ENCODE measurements around the gene IQSEC1.

Gene IQSEC1

GRCh38 chr3:12943124-12944021, 129.9 kb downstream of the IQSEC1 start:
- Histone ChIP-seq H3K79me2 (peaks cover 74% of the 10 kb centered on the region), H2AFZ (no peak overlapping the region), H3K36me3 (ENCODE audit: control insufficient read depth, insufficient read depth, low read length) (no peaks in the 10 kb centered on the region), H3K4me2 (ENCODE audit: low read length) (no peak overlapping the region), H3K9me3 (ENCODE audit: control insufficient read depth, low read length) (no peaks in the 10 kb centered on the region), H3K4me1 (peaks cover 19% of the 10 kb centered on the region), H3K27ac (no peak overlapping the region), H3K27me3 (ENCODE audit: control insufficient read depth, insufficient read depth, low read length) (no peaks in the 10 kb centered on the region), H3K4me3 (ENCODE audit: low read depth, low read length) (no peak overlapping the region), H3K9ac (no peak overlapping the region)
- TF ChIP-seq CTCF (IDR thresholded peaks at IDR 0.05), result no peak

- Histone ChIP-seq H3K9me3 (ENCODE audit: control insufficient read depth, low read length) (no peaks in the 10 kb centered on the region), H3K4me1 (peaks cover 8% of the 10 kb centered on the region), H3K4me2 (ENCODE audit: low read length) (no peak overlapping the region), H3K9ac (no peak overlapping the region), H2AFZ (no peak overlapping the region), H3K4me3 (ENCODE audit: low read depth, low read length) (no peak overlapping the region), H3K79me2 (peaks cover 58% of the 10 kb centered on the region), H3K27me3 (ENCODE audit: control insufficient read depth, insufficient read depth, low read length) (no peaks in the 10 kb centered on the region), H3K36me3 (ENCODE audit: control insufficient read depth, insufficient read depth, low read length) (no peaks in the 10 kb centered on the region), H3K27ac (no peak overlapping the region)
- TF ChIP-seq CTCF (IDR thresholded peaks at IDR 0.05), result no peak
Measured at GRCh38 chr3:12941495-12942023, 131.7 kb downstream of the IQSEC1 start.

GRCh38 chr3:12940854-12941253, 132.4 kb downstream of the IQSEC1 start:
- Histone ChIP-seq H3K9me3 (ENCODE audit: control insufficient read depth, low read length) (no peaks in the 10 kb centered on the region), H3K27ac (no peak overlapping the region), H3K4me2 (ENCODE audit: low read length) (no peak overlapping the region), H3K36me3 (ENCODE audit: control insufficient read depth, insufficient read depth, low read length) (no peaks in the 10 kb centered on the region), H3K9ac (no peak overlapping the region), H3K27me3 (ENCODE audit: control insufficient read depth, insufficient read depth, low read length) (no peaks in the 10 kb centered on the region), H3K79me2 (peaks cover 55% of the 10 kb centered on the region), H3K4me1 (peaks cover 8% of the 10 kb centered on the region), H2AFZ (no peak overlapping the region), H3K4me3 (ENCODE audit: low read depth, low read length) (no peak overlapping the region)
- no peak for TF ChIP-seq CTCF (IDR thresholded peaks at IDR 0.05)

- Histone ChIP-seq H3K9me3 (ENCODE audit: control insufficient read depth, low read length) (no peaks in the 10 kb centered on the region), H3K4me1 (peaks cover 21% of the 10 kb centered on the region), H2AFZ (no peak overlapping the region), H3K4me2 (ENCODE audit: low read length) (no peak overlapping the region), H3K27ac (no peak overlapping the region), H3K9ac (no peak overlapping the region), H3K27me3 (ENCODE audit: control insufficient read depth, insufficient read depth, low read length) (no peaks in the 10 kb centered on the region), H3K36me3 (ENCODE audit: control insufficient read depth, insufficient read depth, low read length) (no peaks in the 10 kb centered on the region), H3K79me2 (peaks cover 53% of the 10 kb centered on the region), H3K4me3 (ENCODE audit: low read depth, low read length) (no peak overlapping the region)
- TF ChIP-seq CTCF (IDR thresholded peaks at IDR 0.05), result no peak
Measured at GRCh38 chr3:12939137-12939536, 134.1 kb downstream of the IQSEC1 start.

All from parathyroid adenoma (tissue), 2 donors.